HEK293T (cell line): ENCODE measurements around the gene NCR3LG1.

Source experiments
- BHLHE40 ChIP-seq: fragments of 450-650 bp; IDR thresholded peaks from 2 replicates; pipeline ENCODE4 v1.6.1; 2016; ENCODE audit warnings: mild to moderate bottlenecking, moderate library complexity, borderline replicate concordance
- CTBP1 ChIP-seq: fragments of 450-650 bp; IDR thresholded peaks from 2 replicates; pipeline ENCODE4 v1.6.1; 2016; ENCODE audit warnings: borderline replicate concordance
- ELF4 ChIP-seq: fragments of 450-650 bp; IDR thresholded peaks from 2 replicates; pipeline ENCODE4 v1.6.1; 2017; ENCODE audit warnings: antibody characterized with exemption
- FOXK2 ChIP-seq: fragments of 450-650 bp; IDR thresholded peaks from 2 replicates; pipeline ENCODE4 v1.6.1; 2016; ENCODE audit warnings: mild to moderate bottlenecking
- NFRKB ChIP-seq: fragments of 450-650 bp; IDR thresholded peaks from 2 replicates; pipeline ENCODE4 v1.6.1; 2016; ENCODE audit warnings: mild to moderate bottlenecking, moderate library complexity
- PKNOX1 ChIP-seq: fragments of 450-650 bp; IDR thresholded peaks from 2 replicates; pipeline ENCODE4 v1.6.1; 2016
- SP1 ChIP-seq: fragments of 450-650 bp; IDR thresholded peaks from 2 replicates; pipeline ENCODE4 v1.6.1; 2017
- SUZ12 ChIP-seq: fragments of 450-650 bp; IDR thresholded peaks from 2 replicates; pipeline ENCODE4 v1.6.1; 2016; ENCODE audit warnings: mild to moderate bottlenecking
- TARDBP ChIP-seq: fragments of 450-650 bp; IDR thresholded peaks from 2 replicates; pipeline ENCODE4 v1.6.1; 2016

- TF ChIP-seq SP1 (no peak), TARDBP (peak; percentile 24; the same call in 1 of the 2 replicates), PKNOX1 (peak; percentile 27; the same call in 1 of the 2 replicates), CTBP1 (no peak), NFRKB (no peak), FOXK2 (no peak), ELF4 (no peak), SUZ12 (no peak), BHLHE40 (no peak)
These were observed 1.6 kb downstream of the NCR3LG1 start for GRCh38 chr11:17352950-17353820.
